ENCODE results near the gene PLEKHA1.

GRCh38 chr10:122331615-122332446 lies 42.7 kb upstream of the PLEKHA1 start:
- TF ChIP-seq CTCF (IDR thresholded peaks at IDR 0.05; ENCODE audit: borderline replicate concordance, extremely low read depth, low read length, poor library complexity, severe bottlenecking) = no peak
- TF ChIP-seq EZH2 (IDR thresholded peaks at IDR 0.05; ENCODE audit: borderline replicate concordance, low read depth, low read length, severe bottlenecking) = no peak

All from DND-41 (cell line).